NCI-H82 (cell line): ENCODE measurements around the gene SIGLEC5.
A peak's percentile ranks its signal among the peaks of the same experiment; 100 is the strongest.

Experiments used
- DNase-seq: peaks from one replicate; lab custom pipeline; 2025; lab: John Stamatoyannopoulos, UW

SIGLEC5 gene

GRCh38 chr19:51589511-51589910 is 40.7 kb downstream of the SIGLEC5 start:
- DNase-seq: no peak

GRCh38 chr19:51587264-51588191 is 42.7 kb downstream of the SIGLEC5 start:
- DNase-seq: no peak

- DNase-seq: no peak
Measured at GRCh38 chr19:51586799-51587198, 43.4 kb downstream of the SIGLEC5 start.

GRCh38 chr19:51586103-51586728 is 44.0 kb downstream of the SIGLEC5 start:
- DNase-seq: no peak

- DNase-seq: no peak
Measured at GRCh38 chr19:51576850-51577249, 53.4 kb downstream of the SIGLEC5 start.

GRCh38 chr19:51573331-51573730 is 56.9 kb downstream of the SIGLEC5 start:
- no peak for DNase-seq

GRCh38 chr19:51572908-51573307 is 57.3 kb downstream of the SIGLEC5 start:
- DNase-seq: no peak

- no peak for DNase-seq
Measured at GRCh38 chr19:51572410-51572809, 57.8 kb downstream of the SIGLEC5 start.

- peak; percentile 24 for DNase-seq
Measured at GRCh38 chr19:51571599-51571998, 58.6 kb downstream of the SIGLEC5 start.

GRCh38 chr19:51570962-51571575 is 59.1 kb downstream of the SIGLEC5 start, which contains the start of gene ZNF175:
TSS of gene ZNF175 (plus strand) at chr19:51571283. CDS start at chr19:51573330, 2,047 bp downstream.
- peak; percentile 98 for DNase-seq

- no peak for DNase-seq
Measured at GRCh38 chr19:51568456-51568855, 61.7 kb downstream of the SIGLEC5 start.

- DNase-seq: no peak
Measured at GRCh38 chr19:51567583-51567982, 62.6 kb downstream of the SIGLEC5 start.

GRCh38 chr19:51566489-51567100 is 63.6 kb downstream of the SIGLEC5 start:
- no peak for DNase-seq

GRCh38 chr19:51565583-51565982 is 64.6 kb downstream of the SIGLEC5 start:
- DNase-seq: no peak

GRCh38 chr19:51564791-51565190 is 65.4 kb downstream of the SIGLEC5 start:
- no peak for DNase-seq
